A549 (cell line): ENCODE data around the gene CTIF. TPM values are rescaled to one million over a fixed set of nuclear protein-coding genes. Genes with fewer than 3 reads are reported as not detected.

ENCODE experiments used
- ATAC-seq, 2 experiments: fragments of 200-7000 bp in 1 of 2; fragments of >200 bp in 1 of 2; cut with Nextera tagmentation in 1 of 2; cut with Tn5 transposase in 1 of 2; 3 replicates each; pipeline versions ENCODE4 v1.8.0 to v1.9.1; 2018 to 2020; ENCODE audit warnings: mild to moderate bottlenecking in 1 of 2, moderate library complexity in 1 of 2
- CTCF ChIA-PET: fragments of 300-600 bp; sonication (Branson Sonifier 250); formaldehyde crosslinking; extraction: SDS; loops from one replicate; lab custom pipeline; 2021; ENCODE audit warnings: antibody characterized with exemption, inconsistent platforms; lab: Yijun Ruan, JAX
- POLR2A ChIA-PET: fragments of 350-600 bp; formaldehyde crosslinking; extraction: SDS; loops from one replicate; lab custom pipeline; 2021; ENCODE audit warnings: antibody characterized with exemption, inconsistent platforms; lab: Yijun Ruan, JAX
- DNase-seq, 2 experiments: peaks; one replicate each; pipeline versions ENCODE4 v3.0.0 to v3.0.0-alpha.2; 2011 to 2016; ENCODE audit warnings: low read depth in 1 of 2, low spot score in 1 of 2
- FAIRE-seq: peaks from 2 replicates; lab custom pipeline; 2011; peaks lifted over from hg19 to GRCh38; lab: Jason Lieb, UNC
- H3K27ac ChIP-seq, 2 experiments: fragments of >200 bp; sonication (Bioruptor Twin); formaldehyde crosslinking; 3 replicates each; pipeline ENCODE4 v1.5.1; 2016 to 2017
- H3K4me1 ChIP-seq: fragments of >200 bp; sonication (Bioruptor Twin); formaldehyde crosslinking; 3 replicates; pipeline ENCODE4 v1.6.1; 2016
- H3K4me2 ChIP-seq: fragments of >200 bp; sonication (Bioruptor Twin); formaldehyde crosslinking; 3 replicates; pipeline ENCODE4 v1.6.1; 2016
- H3K4me3 ChIP-seq: fragments of >200 bp; sonication (Bioruptor Twin); formaldehyde crosslinking; 3 replicates; pipeline ENCODE4 v1.5.1; 2016
- H3K9me3 ChIP-seq: fragments of >200 bp; sonication (Bioruptor Twin); formaldehyde crosslinking; 3 replicates; pipeline ENCODE4 v1.6.1; 2016
- CHD4 ChIP-seq: fragments of 200-600 bp; sonication (generic); IDR thresholded peaks from 2 replicates; pipeline ENCODE4 v1.6.1; 2016; ENCODE audit warnings: antibody characterized with exemption, mild to moderate bottlenecking, borderline replicate concordance
- E2F6 ChIP-seq: IDR thresholded peaks from 2 replicates; pipeline ENCODE4 v1.6.1; 2012; ENCODE audit warnings: low read depth, borderline replicate concordance
- FOXS1 ChIP-seq: fragments of 250-450 bp; sonication (Bioruptor Pico); IDR thresholded peaks from 2 replicates; pipeline ENCODE4 v1.5.0; 2020; ENCODE audit warnings: mild to moderate bottlenecking, moderate library complexity
- HEYL ChIP-seq: fragments of 250-450 bp; sonication (Bioruptor Pico); IDR thresholded peaks from 2 replicates; pipeline ENCODE4 v1.8.0; 2021; ENCODE audit warnings: mild to moderate bottlenecking, moderate library complexity
- HMGXB4 ChIP-seq: fragments of 250-450 bp; sonication (Bioruptor Pico); IDR thresholded peaks from 2 replicates; pipeline ENCODE4 v1.5.0; 2021; ENCODE audit warnings: mild to moderate bottlenecking, moderate library complexity, borderline replicate concordance
- JUN ChIP-seq, 2 experiments: fragments of >200 bp; sonication (Bioruptor Twin); formaldehyde crosslinking; IDR thresholded peaks; 2 replicates in 1 of 2; 3 replicates in 1 of 2; pipeline ENCODE4 v1.6.1; 2016 to 2017
- JUNB ChIP-seq: fragments of >200 bp; sonication (Bioruptor Twin); formaldehyde crosslinking; IDR thresholded peaks from 2 replicates; pipeline ENCODE4 v1.6.1; 2016
- MYC ChIP-seq: IDR thresholded peaks from 2 replicates; pipeline ENCODE4 v1.6.1; 2012; ENCODE audit warnings: mild to moderate bottlenecking, inconsistent platforms, low read length, improper control_type of control experiment, borderline replicate concordance
- REST ChIP-seq: fragments of 200-600 bp; sonication (generic); IDR thresholded peaks from 2 replicates; pipeline ENCODE4 v1.6.1; 2016; ENCODE audit warnings: antibody characterized with exemption, mild to moderate bottlenecking, moderate library complexity
- RNF2 ChIP-seq: fragments of 200-600 bp; sonication (generic); IDR thresholded peaks from 2 replicates; pipeline ENCODE4 v1.6.1; 2016; ENCODE audit warnings: low read depth, mild to moderate bottlenecking, antibody characterized with exemption, moderate library complexity, borderline replicate concordance
- SMC3 ChIP-seq: fragments of >200 bp; sonication (Bioruptor Twin); formaldehyde crosslinking; IDR thresholded peaks from 3 replicates; pipeline ENCODE4 v1.6.1; 2018; ENCODE audit warnings: inconsistent platforms
- SREBF2 ChIP-seq: fragments of 450-650 bp; IDR thresholded peaks from 2 replicates; pipeline ENCODE4 v1.6.1; 2014; ENCODE audit warnings: mild to moderate bottlenecking, moderate library complexity
- TP53 ChIP-seq: fragments of 250-450 bp; sonication (Bioruptor Pico); IDR thresholded peaks from 2 replicates; pipeline ENCODE4 v1.5.0; 2021; ENCODE audit warnings: mild to moderate bottlenecking, moderate library complexity
- ZC3H11A ChIP-seq: fragments of 450-650 bp; IDR thresholded peaks from 2 replicates; pipeline ENCODE4 v1.6.1; 2014; ENCODE audit warnings: antibody characterized with exemption, mild to moderate bottlenecking
- ZFP36 ChIP-seq: fragments of 450-650 bp; IDR thresholded peaks from 2 replicates; pipeline ENCODE4 v1.6.1; 2014; ENCODE audit warnings: borderline replicate concordance; ENCODE audit not compliant: partially characterized antibody
- ZSCAN20 ChIP-seq: fragments of 250-450 bp; sonication (Bioruptor Pico); IDR thresholded peaks from 2 replicates; pipeline ENCODE4 v1.8.0; 2022; ENCODE audit warnings: mild to moderate bottlenecking, moderate library complexity
- WGBS: methylation state at CpG from one replicate; pipeline ENCODE4 v1.1.6; 2017; ENCODE audit errors: missing lambda C conversion rate; 5-methylcytosine and 5-hydroxymethylcytosine counted together
- polyA plus RNA-seq, 4 experiments: library from polyadenylated mRNA; depleted of rRNA in 3 of 4; stranded (reverse); fragments of >200 nt; fragmentation: RNase III in 1 of 4; extraction: RNeasy Plus Mini Kit Qiagen cat#74134 plus additional on column Dnase treatment in 1 of 4; gene quantifications; 2 replicates in 3 of 4; 3 replicates in 1 of 4; pipeline ENCODE4 v1.2.3, GENCODE V29; 2011 to 2017
- TF ChIP-seq, protein P1 (sequence below): IDR thresholded peaks from 2 replicates; pipeline ENCODE4 v1.6.1; 2012

CTIF gene
- polyA plus RNA-seq, 2 of the 4 experiments (the other 2 are of a cell fraction) = 17.0 to 24.7 TPM

DNA sequence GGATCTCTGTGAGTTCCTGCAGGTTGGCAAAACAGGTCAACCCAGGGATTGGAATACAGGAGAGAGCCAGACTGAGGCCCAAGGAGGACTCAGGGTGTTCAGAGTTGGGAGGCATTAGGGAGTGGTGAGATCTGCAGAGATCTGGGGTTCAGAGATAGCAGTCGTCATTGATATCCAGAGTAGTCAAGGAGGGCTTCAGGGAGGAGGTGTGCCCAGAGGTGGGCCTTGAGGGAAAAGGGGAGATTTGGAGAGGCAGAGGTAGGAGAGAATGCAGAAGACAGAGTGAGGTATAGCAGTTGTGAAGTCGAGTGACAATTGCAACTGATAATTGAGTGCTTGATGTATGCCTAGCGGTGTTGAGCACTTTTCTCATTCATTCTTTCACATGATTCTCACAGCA lies 70.3 kb downstream of the CTIF start:
- Histone ChIP-seq H3K4me2 (no peak overlapping the region), H3K9me3 (no peaks in the 10 kb centered on the region), H3K27ac (no peak overlapping the region), H3K4me1 (peaks cover 7% of the 10 kb centered on the region; the same call in 1 of the 3 replicates), H3K4me3 (no peak overlapping the region)
- POLR2A ChIA-PET = no interaction called here
- DNase-seq = no peak
- no peak for ATAC-seq
- WGBS = 88% methylated on average over 3 of the region's 3 CpGs
- TF ChIP-seq JUNB = no peak
- no peak for TF ChIP-seq HEYL (CRISPR knock-in tag)
- TF ChIP-seq SREBF2 = no peak
- TF ChIP-seq ZFP36 = peak; percentile 36
- TF ChIP-seq TP53 (CRISPR knock-in tag) = no peak
- CTCF ChIA-PET = interaction anchor here (1.6 to 2.1 kb wide), 4 partner anchors 17 to 144 kb away, joined by 3 to 8 read pairs (median 5); no protein-coding TSS in a partner anchor
- no peak for FAIRE-seq

GRCh38 chr18:48609820-48610815 lies 71.3 kb downstream of the CTIF start:
- H3K4me1 ChIP-seq = peaks cover 6% of the 10 kb centered on the region; the same call in 1 of the 3 replicates
- WGBS = 89% methylated on average over 15 of the region's 17 CpGs
- no peaks in the 10 kb centered on the region for H3K9me3 ChIP-seq
- DNase-seq (no peak), ATAC-seq (no peak), FAIRE-seq (no peak)
- ChIA-PET POLR2A (no interaction called here), CTCF (no interaction called here)
- no peak overlapping the region for H3K4me3 ChIP-seq
- H3K4me2 ChIP-seq = no peak overlapping the region
- TF ChIP-seq JUN (IDR thresholded peaks at IDR 0.05) (no peak), SMC3 (no peak), REST (no peak), MYC (no peak), ZC3H11A (no peak), RNF2 (no peak), HMGXB4 (CRISPR knock-in tag) (no peak), CHD4 (no peak), FOXS1 (CRISPR knock-in tag) (no peak), JUNB (no peak), E2F6 (no peak), ZSCAN20 (no peak)
- TF ChIP-seq, protein P1, sequence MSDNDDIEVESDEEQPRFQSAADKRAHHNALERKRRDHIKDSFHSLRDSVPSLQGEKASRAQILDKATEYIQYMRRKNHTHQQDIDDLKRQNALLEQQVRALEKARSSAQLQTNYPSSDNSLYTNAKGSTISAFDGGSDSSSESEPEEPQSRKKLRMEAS = no peak
- no peak overlapping the region for H3K27ac ChIP-seq
